Stimulated activated CD8-positive, alpha-beta memory T cell treated with anti-CD3 and anti-CD28 coated beads, Interleukin-12 subunit alpha, Interleukin-12 subunit beta, amount 100 ng/mL, for 24 hours (primary cell): Measurements from ENCODE around the gene HACD4.
"Not testable (repeated sequence)": the region's sequence is repeated elsewhere in the genome, so short reads cannot be mapped to it uniquely, and the experiment has no call there.

Experiments used
- DNase-seq: peaks from one replicate; pipeline ENCODE4 v3.0.0-alpha.2; 2020; ENCODE audit errors: extremely low read depth

HACD4 gene

GRCh38 chr9:20973246-20973947, 58.0 kb downstream of the HACD4 start:
- DNase-seq, result not testable (repeated sequence)

GRCh38 chr9:20972684-20973083, 58.8 kb downstream of the HACD4 start:
- DNase-seq, result no peak

- no peak for DNase-seq
Observed at GRCh38 chr9:20962536-20963225, 68.8 kb downstream of the HACD4 start.

- DNase-seq, result no peak
Observed at GRCh38 chr9:20950707-20951106, 80.7 kb downstream of the HACD4 start.
